ES-I3 (cell line): Measurements from ENCODE around the gene ZNF500.

Experiments used
- H3K36me3 ChIP-seq: 2 replicates; pipeline ENCODE4 v1.6.1; 2013; ENCODE audit warnings: mild to moderate bottlenecking, low read length, control low read depth, moderate library complexity; ENCODE audit not compliant: insufficient read depth
- H3K4me1 ChIP-seq: 2 replicates; pipeline ENCODE4 v1.6.1; 2013; ENCODE audit warnings: mild to moderate bottlenecking, control low read depth, low read length; ENCODE audit not compliant: insufficient read depth
- H3K9ac ChIP-seq: 2 replicates; pipeline ENCODE4 v1.6.1; 2013; ENCODE audit warnings: low read depth, mild to moderate bottlenecking, low read length, moderate library complexity
- H3K9me3 ChIP-seq: 2 replicates; pipeline ENCODE4 v1.6.1; 2013; ENCODE audit warnings: mild to moderate bottlenecking, low read length, moderate library complexity; ENCODE audit not compliant: control insufficient read depth, insufficient read depth

ZNF500 gene

DNA sequence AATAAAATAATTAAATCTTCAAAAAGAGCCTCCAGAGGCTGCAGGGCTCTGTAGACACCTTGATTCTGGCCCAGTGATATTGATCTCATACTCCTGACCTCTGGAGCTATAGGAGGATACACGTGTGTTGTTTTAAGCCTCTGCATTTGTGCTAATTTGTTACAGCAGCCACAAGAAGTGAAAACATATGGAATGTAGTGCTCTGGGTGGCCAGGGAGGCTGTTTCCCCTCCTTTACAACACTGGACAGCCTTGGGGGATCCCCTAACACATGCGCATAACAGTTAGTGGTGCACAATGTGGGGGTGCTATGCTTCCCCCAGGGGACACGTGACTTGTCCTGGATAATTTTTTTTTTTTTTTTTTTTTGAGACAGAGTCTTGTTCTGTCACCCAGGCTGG lies 4.7 kb upstream of the ZNF500 start:
- Histone ChIP-seq H3K9ac (no peak overlapping the region), H3K9me3 (no peaks in the 10 kb centered on the region)

DNA sequence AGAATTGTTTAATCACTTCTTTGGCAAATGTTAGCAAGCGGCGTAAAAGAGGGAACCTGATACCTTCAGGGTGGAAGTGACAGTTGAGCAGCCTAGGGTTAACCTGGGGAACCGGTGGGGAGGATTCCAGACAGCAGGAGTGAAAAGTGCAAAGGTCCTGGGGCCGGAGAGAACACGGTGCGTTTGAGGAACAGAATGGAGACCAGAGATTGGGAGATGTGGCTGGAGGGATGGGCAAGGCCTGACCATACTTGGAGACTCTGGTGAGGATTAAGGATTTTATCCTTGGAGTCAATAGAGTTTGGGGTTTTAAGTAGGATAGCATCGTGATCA lies 2.3 kb upstream of the ZNF500 start:
- Histone ChIP-seq H3K9ac (peak overlapping the region; percentile 88; the same call in 1 of the 2 replicates), H3K9me3 (no peaks in the 10 kb centered on the region), H3K36me3 (no peaks in the 10 kb centered on the region), H3K4me1 (no peaks in the 10 kb centered on the region)

More for the DNA sequence above, 4.7 kb upstream of the ZNF500 start:
- H3K4me1 ChIP-seq = no peaks in the 10 kb centered on the region
- H3K36me3 ChIP-seq = no peaks in the 10 kb centered on the region

DNA sequence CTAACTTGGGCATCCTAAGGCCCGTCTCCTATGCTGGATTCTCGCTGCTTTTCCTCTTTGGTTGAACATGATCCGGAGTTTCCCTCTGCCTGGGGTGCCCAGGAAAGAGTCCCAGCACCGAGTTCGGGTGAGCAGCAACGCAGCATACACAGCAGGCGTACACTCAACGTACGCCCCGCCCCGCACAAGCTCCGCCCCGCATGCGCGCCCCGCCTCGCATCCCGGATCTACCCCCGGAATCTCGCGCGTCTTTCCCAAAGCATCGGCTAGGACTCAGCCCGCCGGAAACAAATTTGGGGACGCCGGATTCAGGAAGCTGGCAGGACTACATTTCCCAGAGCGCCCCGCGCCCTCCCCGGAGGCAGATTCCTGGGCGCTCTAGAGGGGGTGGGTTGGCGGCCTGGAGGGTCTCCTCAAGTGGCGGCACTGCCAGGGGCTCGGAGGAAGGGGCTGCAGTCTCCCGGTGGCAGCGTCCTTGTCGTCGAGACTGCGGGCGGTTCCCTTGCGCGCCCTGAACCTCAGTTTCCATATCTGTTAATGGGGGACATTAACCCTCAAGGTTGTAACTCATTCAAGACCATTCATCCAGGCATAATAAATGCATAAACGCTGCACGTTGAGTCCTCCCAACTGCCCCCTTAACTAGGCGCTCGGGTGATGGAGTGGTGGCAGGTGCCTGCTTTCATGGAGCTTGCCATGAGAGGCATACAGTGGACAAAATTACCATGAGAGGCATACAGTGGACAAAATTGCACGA lies 1.8 kb upstream of the ZNF500 start:
- H3K9me3 ChIP-seq = no peaks in the 10 kb centered on the region
- no peaks in the 10 kb centered on the region for H3K36me3 ChIP-seq
- peak overlapping the region; percentile 88 for H3K9ac ChIP-seq
- H3K4me1 ChIP-seq = no peaks in the 10 kb centered on the region

DNA sequence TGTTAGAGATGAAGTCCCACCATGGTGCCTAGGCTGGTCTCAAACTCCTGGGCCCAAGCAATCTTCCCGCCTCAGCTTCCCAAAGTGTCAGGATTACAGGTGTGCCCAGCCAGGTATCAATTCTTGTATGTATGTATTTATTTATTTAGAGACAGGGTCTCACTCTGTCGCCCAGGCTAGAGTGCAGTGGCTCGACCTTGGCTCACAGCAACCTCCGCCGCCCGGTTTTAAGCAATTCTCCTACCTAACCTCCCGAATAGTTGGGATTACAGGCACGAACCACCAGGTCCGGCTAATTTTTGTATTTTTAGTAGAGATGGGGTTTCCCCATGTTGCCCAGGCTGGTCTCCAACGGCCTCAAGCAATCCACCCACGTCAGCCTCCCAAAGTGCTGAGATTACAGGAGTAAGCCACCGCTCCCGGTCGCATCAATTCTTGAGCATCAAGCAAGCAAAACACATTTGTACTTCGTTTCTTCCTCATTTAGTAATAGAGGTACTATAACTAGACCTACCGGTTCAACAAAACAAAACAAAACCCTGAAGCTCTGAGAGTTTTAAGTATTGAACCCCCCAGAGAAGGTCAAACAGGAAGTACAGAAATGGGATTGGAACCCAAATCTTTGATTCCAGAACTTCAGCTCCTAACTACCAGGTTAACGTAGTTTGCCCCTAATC lies 1.0 kb upstream of the ZNF500 start:
- Histone ChIP-seq H3K9ac (peak overlapping the region; percentile 88), H3K4me1 (no peaks in the 10 kb centered on the region), H3K9me3 (no peaks in the 10 kb centered on the region), H3K36me3 (no peaks in the 10 kb centered on the region)

DNA sequence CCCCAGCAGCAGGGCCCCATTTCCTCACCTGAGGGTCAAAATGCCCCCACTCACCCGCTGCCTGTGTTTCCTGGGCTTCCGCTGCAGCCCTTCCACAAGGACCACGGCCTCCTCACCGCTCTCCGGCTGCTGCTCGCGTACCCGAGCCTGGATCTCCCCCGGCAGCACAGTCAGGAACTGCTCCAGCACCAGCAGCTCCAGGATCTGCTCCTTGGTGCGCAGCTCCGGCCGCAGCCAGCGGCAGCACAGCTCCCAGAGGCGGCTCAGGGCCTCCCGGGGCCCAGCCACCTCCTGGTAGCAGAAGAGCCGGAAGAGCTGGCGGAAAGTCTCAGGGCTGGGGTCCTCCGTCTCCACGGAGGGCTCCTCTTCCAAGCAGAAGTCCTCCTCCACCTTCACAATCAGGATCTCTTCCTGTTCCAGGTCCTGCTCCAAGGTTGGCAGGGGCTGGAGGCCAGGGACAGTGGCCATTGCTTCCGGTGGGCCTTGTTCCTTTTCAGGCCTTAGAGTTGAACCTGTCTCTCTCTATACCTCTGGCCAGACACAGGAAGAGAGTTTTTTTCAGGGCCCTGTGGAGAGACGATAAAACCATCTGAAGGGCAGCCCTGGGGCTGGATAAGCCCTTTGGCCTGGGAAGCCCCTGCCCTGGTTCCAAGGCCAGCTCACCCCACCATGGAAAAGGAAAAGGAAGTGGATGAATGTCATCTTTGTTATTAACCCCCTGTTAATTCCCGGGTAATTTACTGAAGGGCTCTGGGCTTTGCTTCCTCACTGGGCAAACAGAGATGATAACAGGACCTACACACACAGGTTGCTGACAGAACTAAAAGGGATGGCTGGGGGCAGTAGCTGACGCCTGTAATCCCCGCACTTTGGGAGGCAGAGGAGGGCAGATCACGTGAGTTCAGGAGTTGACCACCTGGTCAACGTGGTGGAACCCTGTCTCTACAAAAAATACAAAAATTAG lies 1.2 kb downstream of the ZNF500 start:
- Histone ChIP-seq H3K9me3 (no peaks in the 10 kb centered on the region), H3K4me1 (no peaks in the 10 kb centered on the region), H3K9ac (peak overlapping the region; percentile 98; the same call in 1 of the 2 replicates), H3K36me3 (no peaks in the 10 kb centered on the region)

DNA sequence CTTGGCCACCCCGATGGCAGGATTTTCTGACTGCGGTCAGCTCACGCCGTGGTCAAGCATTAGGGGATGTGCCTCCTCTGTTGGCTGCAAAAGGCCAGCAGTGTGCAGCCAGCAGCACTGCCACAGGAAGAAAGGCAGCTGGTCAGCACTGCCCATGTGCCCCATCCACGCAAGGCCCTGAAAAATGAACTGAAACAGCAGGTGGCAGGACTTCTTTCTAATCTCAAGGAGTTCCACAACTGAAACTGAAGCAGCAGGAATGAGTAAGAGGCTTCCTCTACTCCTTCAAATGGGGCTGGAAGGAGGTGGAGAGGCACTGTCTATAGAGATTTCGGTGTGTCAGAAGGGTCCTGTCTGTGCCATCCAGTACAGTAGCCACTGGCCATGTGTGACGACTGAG lies 3.2 kb downstream of the ZNF500 start:
- Histone ChIP-seq H3K9ac (no peak overlapping the region), H3K36me3 (no peaks in the 10 kb centered on the region; the same call in 1 of the 2 replicates), H3K9me3 (no peaks in the 10 kb centered on the region), H3K4me1 (no peaks in the 10 kb centered on the region)

DNA sequence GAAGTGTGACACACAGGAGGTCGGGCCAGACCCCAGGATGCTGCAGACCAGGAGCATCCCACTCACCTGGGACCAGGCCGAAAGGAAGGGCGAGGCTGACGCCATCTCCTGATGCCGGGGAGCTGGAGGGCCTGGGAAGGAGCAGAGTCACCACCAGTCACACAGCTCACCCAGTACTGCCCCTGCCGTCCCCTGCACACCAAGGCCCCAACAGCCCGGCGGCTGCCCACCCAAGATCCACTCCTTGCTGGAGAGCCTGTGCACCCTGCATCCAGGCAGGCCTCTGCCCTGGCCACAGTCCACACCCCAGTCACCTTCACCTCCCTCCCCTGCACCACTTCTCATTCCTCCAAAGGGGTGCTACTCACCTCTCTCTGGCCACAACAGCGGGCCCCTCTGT lies 4.8 kb downstream of the ZNF500 start:
- H3K9me3 ChIP-seq = no peaks in the 10 kb centered on the region
- H3K4me1 ChIP-seq = no peaks in the 10 kb centered on the region
- H3K36me3 ChIP-seq = peaks cover 9% of the 10 kb centered on the region; the same call in 1 of the 2 replicates
- H3K9ac ChIP-seq = no peak overlapping the region

DNA sequence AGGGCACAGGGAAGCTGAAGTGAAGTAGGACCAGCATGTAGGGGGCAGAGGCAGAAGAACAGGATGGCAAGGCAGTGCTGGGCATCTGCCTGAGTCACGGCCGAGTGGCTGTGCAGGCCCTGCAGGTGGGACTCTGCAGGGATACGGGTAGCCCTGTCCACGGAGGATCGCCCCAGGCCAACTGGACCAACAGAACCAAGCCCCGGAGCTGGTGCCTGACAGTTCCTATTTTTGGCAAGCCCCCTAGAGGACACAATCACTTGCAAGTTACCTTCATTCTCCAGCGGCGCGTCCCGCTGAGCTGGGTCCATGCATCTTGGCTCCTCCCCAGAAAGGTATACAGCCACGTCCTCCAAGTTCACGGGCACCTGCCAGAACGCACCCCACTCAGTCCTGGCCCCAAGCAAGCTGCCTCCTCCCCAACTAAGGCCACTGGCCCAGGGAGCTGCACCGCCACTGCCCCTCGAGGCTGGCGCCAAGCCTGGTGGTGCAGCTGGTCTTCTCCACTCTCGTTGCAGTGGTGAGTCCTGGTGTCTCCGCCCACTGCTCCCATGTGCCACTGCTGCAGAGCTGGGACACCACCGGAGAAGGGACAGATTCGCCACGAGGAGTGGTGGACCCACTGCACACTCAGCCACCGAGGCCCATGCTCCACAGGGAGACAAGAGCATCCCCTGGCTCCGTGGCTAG lies 6.6 kb downstream of the ZNF500 start:
- Histone ChIP-seq H3K36me3 (peaks cover 14% of the 10 kb centered on the region), H3K9me3 (peaks cover 5% of the 10 kb centered on the region), H3K4me1 (no peaks in the 10 kb centered on the region), H3K9ac (no peak overlapping the region)

DNA sequence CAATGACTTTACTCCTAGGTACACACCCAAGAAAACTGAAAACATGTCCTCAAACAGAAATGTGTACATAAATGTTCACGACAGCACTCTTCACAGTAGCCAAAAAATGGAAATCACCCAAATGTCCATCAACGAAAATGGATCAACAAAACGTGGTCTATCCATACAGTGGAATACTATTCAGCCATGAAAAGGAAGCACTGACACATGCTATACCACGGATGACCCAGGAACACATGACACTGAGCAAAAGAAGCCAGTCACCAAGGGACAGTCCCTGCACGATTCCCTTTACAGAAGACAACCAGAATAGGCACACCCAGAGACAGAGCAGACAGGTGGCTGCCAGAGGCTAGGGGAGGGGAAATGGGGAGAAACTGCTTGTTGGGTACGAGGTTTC lies 11.3 kb downstream of the ZNF500 start:
- peaks cover 5% of the 10 kb centered on the region for H3K9me3 ChIP-seq
- H3K4me1 ChIP-seq = no peaks in the 10 kb centered on the region
- no peak overlapping the region for H3K9ac ChIP-seq
- H3K36me3 ChIP-seq = peaks cover 21% of the 10 kb centered on the region

DNA sequence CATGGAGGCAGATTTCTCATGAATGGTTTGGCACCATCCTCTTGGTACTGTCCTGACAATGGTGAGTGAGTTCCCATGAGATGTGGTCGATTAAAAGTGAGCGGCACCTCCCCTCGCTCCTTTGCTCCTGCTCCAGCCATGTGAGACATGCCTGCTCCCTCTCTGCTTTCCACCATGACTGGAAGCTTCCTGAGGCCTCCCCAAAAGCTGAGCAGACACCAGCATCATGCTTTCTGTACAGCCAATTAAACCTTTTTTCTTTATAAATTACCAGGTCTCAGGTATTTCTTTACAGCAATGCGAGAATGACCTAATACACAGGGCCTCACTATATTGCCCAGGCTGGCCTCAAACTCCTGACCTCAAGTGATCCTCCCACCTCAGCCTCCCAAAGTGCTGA lies 12.1 kb downstream of the ZNF500 start:
- H3K36me3 ChIP-seq = peaks cover 21% of the 10 kb centered on the region
- H3K4me1 ChIP-seq = no peaks in the 10 kb centered on the region

DNA sequence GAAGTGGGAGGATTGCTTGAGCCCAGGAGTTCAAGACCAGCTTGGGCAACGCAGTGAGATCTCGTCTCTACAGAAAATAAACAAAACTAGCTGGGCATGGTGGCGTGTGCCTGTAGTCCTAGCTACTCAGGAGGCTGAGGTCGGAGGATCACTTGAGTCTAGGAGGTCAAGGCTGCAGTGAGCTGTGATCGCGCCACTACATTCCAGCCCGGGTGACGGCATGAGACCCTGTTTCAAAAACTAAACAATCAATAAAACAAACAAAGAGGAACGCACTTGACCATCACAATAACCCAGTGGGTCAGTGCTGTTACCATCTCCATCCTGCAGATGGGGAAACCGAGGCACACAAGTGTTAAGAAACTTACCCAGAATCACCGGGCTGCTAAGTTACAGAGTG lies 13.7 kb downstream of the ZNF500 start:
- Histone ChIP-seq H3K4me1 (no peaks in the 10 kb centered on the region), H3K9me3 (peaks cover 5% of the 10 kb centered on the region), H3K9ac (no peak overlapping the region), H3K36me3 (peaks cover 15% of the 10 kb centered on the region)

More for the DNA sequence above, 12.1 kb downstream of the ZNF500 start:
- Histone ChIP-seq H3K9me3 (peaks cover 5% of the 10 kb centered on the region), H3K9ac (no peak overlapping the region)

DNA sequence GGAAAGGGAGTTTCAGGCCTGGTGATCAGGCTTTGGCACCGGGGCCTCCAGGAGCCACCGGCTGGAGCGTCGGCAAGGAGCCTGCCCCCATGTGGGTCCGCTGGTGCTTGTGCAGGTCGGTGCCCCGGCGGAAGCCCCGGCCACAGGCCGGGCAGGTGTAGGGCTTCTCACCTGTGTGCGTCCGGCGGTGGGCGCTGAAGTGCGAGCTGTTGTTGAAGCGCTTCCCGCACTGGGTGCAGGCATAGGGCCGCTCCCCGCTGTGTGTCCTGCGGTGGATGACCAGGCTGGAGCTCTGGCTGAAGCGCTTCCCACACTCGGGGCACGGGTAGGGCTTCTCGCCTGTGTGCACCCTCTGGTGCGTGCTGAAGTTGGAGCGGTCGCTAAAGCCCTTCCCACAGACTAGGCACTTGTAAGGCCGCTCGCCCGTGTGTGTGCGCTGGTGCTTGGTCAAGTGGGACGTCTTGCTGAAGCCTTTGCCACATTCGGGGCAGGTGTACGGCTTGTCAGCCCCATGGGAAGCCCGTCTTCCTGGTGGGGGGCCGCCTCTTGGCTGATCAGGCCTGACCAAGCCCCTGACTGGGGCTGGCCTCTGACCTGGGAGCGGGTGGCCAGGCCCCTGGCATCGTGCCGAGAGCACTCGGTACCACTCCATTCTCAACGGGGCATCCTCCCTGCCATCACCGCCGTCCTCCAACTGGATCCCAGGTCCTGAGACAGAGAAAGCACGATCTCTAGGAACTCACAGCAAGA lies 14.4 kb downstream of the ZNF500 start:
- H3K4me1 ChIP-seq = no peaks in the 10 kb centered on the region
- peaks cover 12% of the 10 kb centered on the region for H3K36me3 ChIP-seq
- H3K9ac ChIP-seq = no peak overlapping the region
- H3K9me3 ChIP-seq = peaks cover 5% of the 10 kb centered on the region

DNA sequence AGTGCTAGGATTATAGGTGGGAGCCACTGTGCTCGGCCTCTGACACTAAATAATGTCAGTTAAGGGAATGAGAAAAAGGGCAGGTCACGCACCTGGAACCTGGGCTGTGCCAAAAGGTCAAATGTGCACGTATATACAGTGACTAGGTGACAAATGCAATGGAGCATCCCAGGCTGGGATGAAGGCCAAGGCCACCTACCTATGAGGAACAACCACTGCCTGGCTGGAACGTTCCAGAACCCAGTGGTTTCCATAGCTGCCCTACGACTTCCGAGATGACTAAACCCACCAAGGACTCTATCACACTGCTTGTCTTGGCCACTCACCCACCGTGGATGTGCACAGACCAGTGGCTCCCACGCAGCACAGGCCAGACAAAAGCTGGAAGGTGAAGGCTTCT lies 16.1 kb downstream of the ZNF500 start:
- no peaks in the 10 kb centered on the region for H3K4me1 ChIP-seq
- H3K9me3 ChIP-seq = peaks cover 4% of the 10 kb centered on the region
- H3K9ac ChIP-seq = no peak overlapping the region
- peaks cover 12% of the 10 kb centered on the region for H3K36me3 ChIP-seq
